Astrocyte (in vitro differentiated cells and primary cell): ENCODE measurements around the gene AKR1D1. TPM values are rescaled to one million over a fixed set of nuclear protein-coding genes. Genes with fewer than 3 reads are reported as not detected.

Experiments used
- DNase-seq: peaks from one replicate; pipeline ENCODE4 v3.0.0-alpha.2; 2010; ENCODE audit warnings: low read depth
- FAIRE-seq: peaks from 2 replicates; lab custom pipeline; 2011; peaks lifted over from hg19 to GRCh38; lab: Jason Lieb, UNC
- H2AFZ ChIP-seq: 2 replicates; pipeline ENCODE4 v1.6.0; 2012; ENCODE audit warnings: low read depth, low read length, inconsistent platforms
- H3K27ac ChIP-seq: 2 replicates; pipeline ENCODE4 v1.5.1; 2011; ENCODE audit warnings: low read depth, low read length, inconsistent platforms
- H3K27me3 ChIP-seq: 2 replicates; pipeline ENCODE4 v1.6.0; 2011; ENCODE audit warnings: low read length, inconsistent platforms; ENCODE audit not compliant: insufficient read depth
- H3K36me3 ChIP-seq: 2 replicates; pipeline ENCODE4 v1.5.1; 2011; ENCODE audit warnings: low read length, inconsistent platforms; ENCODE audit not compliant: insufficient read depth
- H3K4me1 ChIP-seq: 2 replicates; pipeline ENCODE4 v1.5.1; 2011; ENCODE audit warnings: low read length, inconsistent platforms; ENCODE audit not compliant: insufficient read depth
- H3K4me2 ChIP-seq: 2 replicates; pipeline ENCODE4 v1.6.0; 2012; ENCODE audit warnings: low read length, inconsistent platforms
- H3K4me3 ChIP-seq: 2 replicates; pipeline ENCODE4 v1.5.1; 2011; ENCODE audit warnings: low read depth, mild to moderate bottlenecking, low read length, inconsistent platforms; ENCODE audit not compliant: insufficient read depth
- H3K79me2 ChIP-seq: 2 replicates; pipeline ENCODE4 v1.6.0; 2012; ENCODE audit warnings: mild to moderate bottlenecking, low read length, inconsistent platforms; ENCODE audit not compliant: insufficient read depth
- H3K9ac ChIP-seq: 2 replicates; pipeline ENCODE4 v1.6.0; 2012; ENCODE audit warnings: mild to moderate bottlenecking, low read length, inconsistent platforms
- H3K9me3 ChIP-seq: 2 replicates; pipeline ENCODE4 v1.5.1; 2012; ENCODE audit warnings: low read depth, mild to moderate bottlenecking, low read length, inconsistent platforms; ENCODE audit not compliant: insufficient read depth
- H4K20me1 ChIP-seq: 2 replicates; pipeline ENCODE4 v1.6.0; 2012; ENCODE audit warnings: low read length, inconsistent platforms; ENCODE audit not compliant: insufficient read depth
- H3K27ac Mint-ChIP-seq: one replicate; pipeline ENCODE4 v1.8.0; 2021; ENCODE audit warnings: mild to moderate bottlenecking, mixed read lengths; ENCODE audit not compliant: unreplicated experiment
- H3K27me3 Mint-ChIP-seq: one replicate; pipeline ENCODE4 v1.8.0; 2021; ENCODE audit warnings: low read depth, mixed read lengths; ENCODE audit not compliant: unreplicated experiment
- H3K36me3 Mint-ChIP-seq: one replicate; pipeline ENCODE4 v1.8.0; 2021; ENCODE audit warnings: low read depth, mixed read lengths; ENCODE audit not compliant: unreplicated experiment
- H3K4me1 Mint-ChIP-seq: one replicate; pipeline ENCODE4 v1.8.0; 2021; ENCODE audit warnings: low read depth, mixed read lengths; ENCODE audit not compliant: unreplicated experiment
- H3K4me3 Mint-ChIP-seq: one replicate; pipeline ENCODE4 v1.8.0; 2021; ENCODE audit warnings: mild to moderate bottlenecking, moderate library complexity, mixed read lengths; ENCODE audit not compliant: unreplicated experiment
- H3K9me3 Mint-ChIP-seq: one replicate; pipeline ENCODE4 v1.8.0; 2021; ENCODE audit warnings: mild to moderate bottlenecking, mixed read lengths; ENCODE audit not compliant: unreplicated experiment
- CTCF ChIP-seq: IDR thresholded peaks from 2 replicates; pipeline ENCODE4 v1.5.1; 2011; ENCODE audit warnings: low read depth, mild to moderate bottlenecking, inconsistent platforms, low read length, moderate library complexity; ENCODE audit not compliant: insufficient read depth
- EZH2 ChIP-seq: IDR thresholded peaks from 2 replicates; pipeline ENCODE4 v1.6.1; 2012; ENCODE audit warnings: mild to moderate bottlenecking, low read length, inconsistent platforms; ENCODE audit not compliant: insufficient read depth
- total RNA-seq: library from RNA; stranded (reverse); gene quantifications from 2 replicates; pipeline ENCODE4 v1.2.1, GENCODE V29; 2021

The AKR1D1 gene
- total RNA-seq, 1 donor from 2014 or later, result not detected

GRCh38 chr7:138125598-138126111 lies 49.4 kb downstream of the AKR1D1 start:
- Mint-ChIP-seq H3K4me3 (no peak overlapping the region), H3K9me3 (peaks cover 10% of the 10 kb centered on the region), H3K36me3 (no peaks in the 10 kb centered on the region), H3K4me1 (peaks cover 25% of the 10 kb centered on the region), H3K27ac (peak overlapping the region; percentile 71), H3K27me3 (no peaks in the 10 kb centered on the region)
- Histone ChIP-seq H2AFZ (peak overlapping the region; percentile 80), H3K27me3 (no peaks in the 10 kb centered on the region), H3K79me2 (no peaks in the 10 kb centered on the region), H3K36me3 (no peaks in the 10 kb centered on the region), H3K4me3 (no peak overlapping the region), H3K9ac (peak overlapping the region; percentile 28), H3K9me3 (no peaks in the 10 kb centered on the region), H4K20me1 (no peaks in the 10 kb centered on the region), H3K4me2 (peak overlapping the region; percentile 73), H3K4me1 (peaks cover 18% of the 10 kb centered on the region), H3K27ac (peak overlapping the region; percentile 67)
- FAIRE-seq (no peak), DNase-seq (peak; percentile 66)
- TF ChIP-seq CTCF (no peak), EZH2 (no peak)

- no peak for FAIRE-seq
Measured at GRCh38 chr7:138126928-138127327, 50.7 kb downstream of the AKR1D1 start.

More at GRCh38 chr7:138126928-138127327, 50.7 kb downstream of the AKR1D1 start:
- H3K4me3 ChIP-seq, result no peak overlapping the region
- no peak overlapping the region for H3K4me2 ChIP-seq
- no peak overlapping the region for H3K27ac ChIP-seq
- Mint-ChIP-seq H3K9me3 (peaks cover 10% of the 10 kb centered on the region), H3K4me3 (no peak overlapping the region), H3K27ac (peak overlapping the region; percentile 18), H3K27me3 (no peaks in the 10 kb centered on the region), H3K36me3 (no peaks in the 10 kb centered on the region), H3K4me1 (peaks cover 25% of the 10 kb centered on the region)
- DNase-seq, result no peak
- no peaks in the 10 kb centered on the region for H3K79me2 ChIP-seq
- no peaks in the 10 kb centered on the region for H3K9me3 ChIP-seq
- H4K20me1 ChIP-seq, result no peaks in the 10 kb centered on the region
- no peaks in the 10 kb centered on the region for H3K27me3 ChIP-seq
- TF ChIP-seq CTCF, result no peak
- no peak for TF ChIP-seq EZH2
- no peak overlapping the region for H3K9ac ChIP-seq
- H3K36me3 ChIP-seq, result no peaks in the 10 kb centered on the region
- no peak overlapping the region for H2AFZ ChIP-seq
- H3K4me1 ChIP-seq, result peaks cover 18% of the 10 kb centered on the region
